ENCODE data around the gene SMARCAL1.

SMARCAL1 gene

GRCh38 chr2:216392945-216393840 is 19.1 kb upstream of the SMARCAL1 start:
- no peak for DNase-seq

- no peak for DNase-seq
Observed at GRCh38 chr2:216394881-216395280, 17.4 kb upstream of the SMARCAL1 start.

- no peak for DNase-seq
Observed at GRCh38 chr2:216399621-216400020, 12.7 kb upstream of the SMARCAL1 start.

- no peak for DNase-seq
Observed at GRCh38 chr2:216402751-216403150, 9.5 kb upstream of the SMARCAL1 start.

- DNase-seq, result no peak
Observed at GRCh38 chr2:216404010-216404618, 8.2 kb upstream of the SMARCAL1 start.

GRCh38 chr2:216405588-216405987 is 6.7 kb upstream of the SMARCAL1 start:
- peak; percentile 9 for DNase-seq

GRCh38 chr2:216406826-216407225 is 5.5 kb upstream of the SMARCAL1 start:
- peak; percentile 91 for DNase-seq

- DNase-seq, result no peak
Observed at GRCh38 chr2:216408426-216409290, 3.6 kb upstream of the SMARCAL1 start.

GRCh38 chr2:216410550-216410949 is 1.7 kb upstream of the SMARCAL1 start:
- no peak for DNase-seq

- no peak for DNase-seq
Observed at GRCh38 chr2:216413882-216414281, 1.6 kb downstream of the SMARCAL1 start.

- no peak for DNase-seq
Observed at GRCh38 chr2:216414772-216415319, 2.6 kb downstream of the SMARCAL1 start.

- DNase-seq, result no peak
Observed at GRCh38 chr2:216415541-216415940, 3.3 kb downstream of the SMARCAL1 start.

GRCh38 chr2:216416571-216417307 is 4.5 kb downstream of the SMARCAL1 start:
- no peak for DNase-seq

GRCh38 chr2:216418981-216419380 is 6.7 kb downstream of the SMARCAL1 start:
- DNase-seq, result no peak

- no peak for DNase-seq
Observed at GRCh38 chr2:216420367-216421101, 8.2 kb downstream of the SMARCAL1 start.

GRCh38 chr2:216423071-216423470 is 10.8 kb downstream of the SMARCAL1 start:
- no peak for DNase-seq

- no peak for DNase-seq
Observed at GRCh38 chr2:216424274-216424673, 12.0 kb downstream of the SMARCAL1 start.

GRCh38 chr2:216425008-216425787 is 12.9 kb downstream of the SMARCAL1 start:
- DNase-seq, result no peak

- DNase-seq, result no peak
Observed at GRCh38 chr2:216426166-216426777, 14.0 kb downstream of the SMARCAL1 start.

GRCh38 chr2:216426938-216427337 is 14.7 kb downstream of the SMARCAL1 start:
- no peak for DNase-seq
